K562 (cell line): ENCODE measurements around the gene ATL1. TPM values are rescaled to one million over a fixed set of nuclear protein-coding genes. Genes with fewer than 3 reads are reported as not detected.
A peak's percentile ranks its signal among the peaks of the same experiment; 100 is the strongest.

Source experiments
- ATAC-seq: fragments of 200-7000 bp; cut with Tn5 transposase; 3 replicates; pipeline ENCODE4 v1.9.1; 2020; ENCODE audit warnings: moderate library complexity
- BruUV-seq: library from RNA; stranded (reverse); fragments of 400-500 nt; replicated peaks from 2 replicates; lab custom pipeline; 2021; lab: Mats Ljungman, UMichigan
- CTCF ChIA-PET: fragments of 300-600 bp; formaldehyde crosslinking; extraction: SDS; loops from one replicate; lab custom pipeline; 2021; ENCODE audit warnings: low intra/inter-chr PET ratio; lab: Yijun Ruan, JAX
- POLR2A ChIA-PET: fragments of 300-600, 350-650 bp; sonication (Branson Sonifier 250); formaldehyde crosslinking; extraction: SDS; loops from one replicate; lab custom pipeline; 2021; ENCODE audit warnings: antibody characterized with exemption, inconsistent platforms; lab: Yijun Ruan, JAX
- DNase-seq, 4 experiments: peaks; one replicate each; pipeline versions ENCODE4 v3.0.0 to v3.0.0-alpha.2; 2011 to 2018; ENCODE audit warnings: low spot score in 3 of 4, mixed read lengths in 3 of 4; ENCODE audit errors: extremely low read depth in 1 of 4
- FAIRE-seq: peaks from 2 replicates; lab custom pipeline; 2011; peaks lifted over from hg19 to GRCh38; lab: Jason Lieb, UNC
- H2AFZ ChIP-seq: 2 replicates; pipeline ENCODE4 v1.6.0; 2011; ENCODE audit warnings: low read depth, low read length, control low read depth, inconsistent platforms
- H3K27ac ChIP-seq: fragments of 200-600 bp; 3 replicates; pipeline ENCODE4 v1.8.0; 2011; ENCODE audit warnings: low read depth, mild to moderate bottlenecking, control low read depth, inconsistent platforms, low read length, moderate library complexity, mixed read lengths; ENCODE audit errors: extremely low read depth
- H3K27me3 ChIP-seq, 2 experiments: fragments of 300-600 bp in 1 of 2; 2 replicates in 1 of 2; 3 replicates in 1 of 2; pipeline versions ENCODE4 v1.6.0 to v1.8.0; 2011; ENCODE audit warnings: inconsistent platforms in 2 of 2, low read length in 2 of 2, mild to moderate bottlenecking in 1 of 2, mixed read lengths in 1 of 2, moderate library complexity in 1 of 2; ENCODE audit not compliant: control insufficient read depth in 2 of 2, insufficient read depth in 2 of 2
- H3K36me3 ChIP-seq: fragments of 300-600 bp; 3 replicates; pipeline ENCODE4 v1.8.0; 2011; ENCODE audit warnings: mild to moderate bottlenecking, low read length, inconsistent platforms; ENCODE audit not compliant: control insufficient read depth, insufficient read depth
- H3K4me1 ChIP-seq, 2 experiments: fragments of 200-600 bp in 1 of 2; replicated peaks in 1 of 2; 2 replicates in 1 of 2; 3 replicates in 1 of 2; pipeline versions ENCODE4 v1.5.1 to v1.8.0; 2011; ENCODE audit warnings: inconsistent platforms in 2 of 2, low read length in 2 of 2, mild to moderate bottlenecking in 1 of 2, mixed read lengths in 1 of 2, moderate library complexity in 1 of 2; ENCODE audit not compliant: control insufficient read depth in 2 of 2, insufficient read depth in 2 of 2
- H3K4me2 ChIP-seq: 2 replicates; pipeline ENCODE4 v1.6.1; 2011; ENCODE audit warnings: low read length, control low read depth, inconsistent platforms, mixed read lengths; ENCODE audit not compliant: insufficient read depth
- H3K4me3 ChIP-seq: fragments of 200-600 bp; sonication (generic), shearing (Covaris generic); 2 replicates; pipeline ENCODE4 v1.5.1; 2016; ENCODE audit warnings: control low read depth, inconsistent platforms
- H3K79me2 ChIP-seq: fragments of 200-600 bp; 3 replicates; pipeline ENCODE4 v1.8.0; 2011; ENCODE audit warnings: low read length, inconsistent platforms; ENCODE audit not compliant: control insufficient read depth, insufficient read depth
- H3K9ac ChIP-seq, 2 experiments: 2 replicates each; pipeline versions ENCODE4 v1.6.0 to v1.6.1; 2011; ENCODE audit warnings: low read depth in 2 of 2, low read length in 2 of 2, control low read depth in 1 of 2, inconsistent platforms in 1 of 2, mild to moderate bottlenecking in 1 of 2, mixed read lengths in 1 of 2; ENCODE audit not compliant: insufficient read depth in 1 of 2
- H3K9me1 ChIP-seq: one replicate; pipeline ENCODE4 v1.6.0; 2011; ENCODE audit warnings: inconsistent platforms, mild to moderate bottlenecking, low read length, moderate library complexity; ENCODE audit not compliant: control insufficient read depth, insufficient read depth
- H3K9me3 ChIP-seq: replicated peaks from 2 replicates; pipeline ENCODE4 v1.5.1; 2011; ENCODE audit warnings: low read depth, low read length, inconsistent platforms; ENCODE audit not compliant: control insufficient read depth, insufficient read depth
- H4K20me1 ChIP-seq: replicated peaks from 2 replicates; pipeline ENCODE4 v1.6.1; 2011; ENCODE audit warnings: low read length, inconsistent platforms, mixed read lengths; ENCODE audit not compliant: control insufficient read depth, insufficient read depth
- ARHGAP35 ChIP-seq: fragments of 450-650 bp; IDR thresholded peaks from 2 replicates; pipeline ENCODE4 v1.6.1; 2018; ENCODE audit not compliant: partially characterized antibody
- C11orf30 ChIP-seq: fragments of 450-650 bp; IDR thresholded peaks from 2 replicates; pipeline ENCODE4 v1.6.1; 2016; ENCODE audit warnings: low read depth, mild to moderate bottlenecking
- E2F1 ChIP-seq: sonication (generic); formaldehyde crosslinking; IDR thresholded peaks from 2 replicates; pipeline ENCODE4 v1.8.1; 2023; ENCODE audit warnings: mild to moderate bottlenecking, missing genetic modification reagents, moderate library complexity
- ETV1 ChIP-seq: fragments of 450-650 bp; conservative IDR thresholded peaks from 2 replicates; pipeline ENCODE4 v1.6.1; 2016; ENCODE audit warnings: missing genetic modification characterization, control low read depth, low read depth, missing compliant biosample characterization
- FOS ChIP-seq: IDR thresholded peaks from 3 replicates; pipeline ENCODE4 v1.6.1; 2011; ENCODE audit not compliant: insufficient read length; ENCODE audit errors: extremely low read depth
- GATAD2B ChIP-seq: fragments of 450-650 bp; IDR thresholded peaks from 2 replicates; pipeline ENCODE4 v1.6.1; 2017; ENCODE audit warnings: mild to moderate bottlenecking, borderline replicate concordance
- HDAC8 ChIP-seq: fragments of 450-650 bp; IDR thresholded peaks from 2 replicates; pipeline ENCODE4 v1.6.1; 2016; ENCODE audit warnings: mild to moderate bottlenecking, missing genetic modification characterization, moderate library complexity, missing compliant biosample characterization
- NRF1 ChIP-seq, 2 experiments: fragments of 450-650 bp; IDR thresholded peaks in 1 of 2; conservative IDR thresholded peaks in 1 of 2; 2 replicates each; pipeline ENCODE4 v1.6.1; 2014; ENCODE audit warnings: mild to moderate bottlenecking in 2 of 2
- POLR2H ChIP-seq: IDR thresholded peaks from 2 replicates; pipeline ENCODE4 v1.6.1; 2016; ENCODE audit warnings: missing genetic modification characterization, low read depth, mild to moderate bottlenecking, control low read depth, missing compliant biosample characterization, moderate library complexity
- RHOXF2B ChIP-seq: fragments of 250-450 bp; sonication (Bioruptor Pico); conservative IDR thresholded peaks from 2 replicates; pipeline ENCODE4 v1.5.1; 2021
- SAFB ChIP-seq: fragments of 200-400 bp; formaldehyde crosslinking; IDR thresholded peaks from 2 replicates; pipeline ENCODE4 v1.6.1; 2017; ENCODE audit warnings: low read depth, low read length, borderline replicate concordance
- SMARCC2 ChIP-seq: fragments of 450-650 bp; IDR thresholded peaks from 2 replicates; pipeline ENCODE4 v1.6.1; 2017; ENCODE audit warnings: antibody characterized with exemption, moderate library complexity, mild to moderate bottlenecking, low read depth
- STAT5B ChIP-seq: fragments of 250-450 bp; sonication (Bioruptor Pico); IDR thresholded peaks from 2 replicates; pipeline ENCODE4 v1.8.0; 2021; ENCODE audit warnings: mild to moderate bottlenecking, inconsistent platforms
- TCF15 ChIP-seq: fragments of 250-450 bp; sonication (Bioruptor Pico); IDR thresholded peaks from 2 replicates; pipeline ENCODE4 v1.8.0; 2022; ENCODE audit warnings: moderate library complexity, mild to moderate bottlenecking, inconsistent platforms
- U2AF1 ChIP-seq: fragments of 200-400 bp; formaldehyde crosslinking; optimal IDR thresholded peaks from 2 replicates; pipeline ENCODE3; 2017; ENCODE audit warnings: mild to moderate bottlenecking, low read depth, low read length, moderate library complexity
- ZBTB1 ChIP-seq: sonication (generic); formaldehyde crosslinking; IDR thresholded peaks from 2 replicates; pipeline ENCODE4 v1.8.1; 2023; ENCODE audit warnings: missing genetic modification reagents, low read depth, mild to moderate bottlenecking, borderline replicate concordance
- ZNF282 ChIP-seq: sonication (generic); formaldehyde crosslinking; IDR thresholded peaks from 2 replicates; pipeline ENCODE4 v1.8.1; 2023; ENCODE audit warnings: missing genetic modification reagents
- ZNF324 ChIP-seq: fragments of 250-450 bp; sonication (Bioruptor Pico); IDR thresholded peaks from 2 replicates; pipeline ENCODE4 v1.4.0; 2020; ENCODE audit warnings: mild to moderate bottlenecking
- ZNF436 ChIP-seq: fragments of 250-450, 450-650 bp; sonication (Bioruptor Pico); formaldehyde crosslinking; IDR thresholded peaks from 2 replicates; pipeline ENCODE4 v1.7.0; 2020; ENCODE audit warnings: mild to moderate bottlenecking
- ZNF766 ChIP-seq: fragments of 200-800 bp; sonication (Bioruptor generic); conservative IDR thresholded peaks from 2 replicates; pipeline ENCODE4 v1.6.1; 2016; ENCODE audit warnings: missing genetic modification characterization, missing compliant biosample characterization
- WGBS: fragments of 100-300 bp; shearing (Covaris generic); methylation state at CpG from one replicate; pipeline ENCODE4 v1.1.6; 2016; ENCODE audit warnings: low coverage, mixed read lengths; ENCODE audit not compliant: insufficient coverage; ENCODE audit errors: missing lambda C conversion rate; 5-methylcytosine and 5-hydroxymethylcytosine counted together
- in situ Hi-C: fragments of 300-500 bp; cut with MboI; formaldehyde crosslinking; loops from 4 replicates; pipeline ENCODE4 v1.15.0; 2018; ENCODE audit warnings: inconsistent platforms, mixed read lengths
- intact Hi-C: fragments of 100-400 bp; cut with micrococcal nuclease; formaldehyde crosslinking; loops from 2 replicates; pipeline ENCODE4 v1.14.2; 2022
- polyA plus RNA-seq, 8 experiments: library from polyadenylated mRNA; depleted of rRNA in 4 of 8; stranded (reverse) in 5 of 8; unstranded in 3 of 8; fragments of >200 nt; fragmentation: Nextera tagmentation in 2 of 8; fragmentation: Illumina TruSeq in 1 of 8; extraction: Ambion mirVana in 2 of 8; extraction: Trizol in 1 of 8; gene quantifications; 2 replicates each; pipeline versions ENCODE4 v1.2.1 to v1.2.3, GENCODE V29; 2011 to 2014; ENCODE audit warnings: inconsistent platforms in 1 of 8, missing spikeins in 1 of 8
- total RNA-seq, 7 experiments: library from RNA; depleted of rRNA in 6 of 7; stranded (reverse); fragments of >200 nt in 6 of 7; fragmentation: Illumina TruSeq in 2 of 7; extraction: Trizol in 2 of 7; gene quantifications; 2 replicates each; pipeline versions ENCODE4 v1.2.1 to v1.2.3, GENCODE V29; 2011 to 2021; ENCODE audit warnings: low replicate concordance in 1 of 7

Gene ATL1
- total and polyA plus RNA-seq, 9 of the 15 experiments (the other 6 are each of a cell fraction or from before 2014, with no cell fraction given), result 0.04 to 0.16 (median 0.07) TPM; not detected in 4

GRCh38 chr14:50670196-50670865 is 110.4 kb downstream of the ATL1 start:
- POLR2A ChIA-PET, result interaction anchor here (1.0 kb wide), 1 partner anchor 8 kb away, joined by 3 read pairs; no protein-coding TSS in a partner anchor
- no peak overlapping the region for H3K27ac ChIP-seq
- intact Hi-C loops, result no loop called here

More at GRCh38 chr14:50670196-50670865, 110.4 kb downstream of the ATL1 start:
- peak overlapping the region; percentile 44; the same call in 1 of the 2 replicates for H2AFZ ChIP-seq
- no peaks in the 10 kb centered on the region for H3K27me3 ChIP-seq
- CTCF ChIA-PET, result no interaction called here
- peaks cover 26% of the 10 kb centered on the region for H3K79me2 ChIP-seq
- no peak for DNase-seq
- BruUV-seq, result no TSS peak
- no peak for TF ChIP-seq SMARCC2
- no peak for TF ChIP-seq E2F1 (CRISPR knock-in tag)
- TF ChIP-seq STAT5B, result no peak
- TF ChIP-seq ZNF324 (CRISPR knock-in tag), result no peak
- TF ChIP-seq FOS, result no peak
- TF ChIP-seq ZNF282 (CRISPR knock-in tag), result no peak
- no peak for TF ChIP-seq GATAD2B
- no peak for TF ChIP-seq NRF1 (conservative IDR thresholded peaks at IDR 0.05 in 1 of 2, IDR thresholded peaks at IDR 0.05 in 1 of 2)
- no peak for TF ChIP-seq SAFB
- no peak for TF ChIP-seq POLR2H (tag)
- TF ChIP-seq U2AF1, result no peak
- no peak for TF ChIP-seq HDAC8 (tag)
- no peak for TF ChIP-seq C11orf30
- no peak for TF ChIP-seq ZNF766 (CRISPR knock-in tag)
- no peak for TF ChIP-seq TCF15
- no peak for TF ChIP-seq ZBTB1
- no peak for TF ChIP-seq ZNF436 (CRISPR knock-in tag)
- TF ChIP-seq ETV1, result no peak
- no peak for TF ChIP-seq RHOXF2B
- no peak for TF ChIP-seq ARHGAP35
- no peaks in the 10 kb centered on the region for H3K36me3 ChIP-seq
- no peak overlapping the region for H3K9ac ChIP-seq
- no peaks in the 10 kb centered on the region for H4K20me1 ChIP-seq
- H3K4me3 ChIP-seq, result no peak overlapping the region
- 66% methylated on average over 7 of the region's 10 CpGs for WGBS
- in situ Hi-C loops, result no loop called here
- no peaks in the 10 kb centered on the region for H3K9me3 ChIP-seq
- no peaks in the 10 kb centered on the region for H3K9me1 ChIP-seq
- no peaks in the 10 kb centered on the region; a peak in 2 of 5 replicates for H3K4me1 ChIP-seq
- H3K4me2 ChIP-seq, result no peak overlapping the region
- no peak for FAIRE-seq
- no peak for ATAC-seq
